DND-41 (cell line): ENCODE results near the gene TNFSF13B.

Source experiments
- EZH2 ChIP-seq: IDR thresholded peaks from 3 replicates; pipeline ENCODE4 v1.6.1; 2012; ENCODE audit warnings: borderline replicate concordance, low read depth, mild to moderate bottlenecking, moderate library complexity, low read length, inconsistent platforms; ENCODE audit not compliant: severe bottlenecking
- TF ChIP-seq, protein P1 (sequence below): IDR thresholded peaks from 2 replicates; pipeline ENCODE4 v1.5.1; 2012; ENCODE audit warnings: borderline replicate concordance, low read length, moderate library complexity, mild to moderate bottlenecking; ENCODE audit not compliant: poor library complexity, severe bottlenecking; ENCODE audit errors: extremely low read depth

DNA sequence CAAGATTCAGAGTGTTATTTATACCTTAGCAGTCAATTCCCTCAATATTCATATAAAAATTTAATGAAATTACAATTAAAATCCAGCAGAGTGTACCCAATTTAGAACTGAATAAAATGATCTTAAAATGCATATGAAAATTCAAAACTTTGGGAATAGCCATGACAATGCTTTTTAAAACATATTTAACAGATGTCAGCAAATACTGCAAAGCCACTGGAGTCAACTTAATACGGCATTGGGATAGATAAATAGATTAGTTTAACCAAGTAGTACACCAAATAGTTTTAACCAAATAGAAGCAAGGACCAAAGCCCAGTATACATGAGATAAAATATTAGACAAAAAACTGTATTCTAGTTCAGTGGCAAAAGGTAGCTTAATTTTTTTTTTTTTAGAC lies 79.8 kb downstream of the TNFSF13B start:
- TF ChIP-seq, protein P1, sequence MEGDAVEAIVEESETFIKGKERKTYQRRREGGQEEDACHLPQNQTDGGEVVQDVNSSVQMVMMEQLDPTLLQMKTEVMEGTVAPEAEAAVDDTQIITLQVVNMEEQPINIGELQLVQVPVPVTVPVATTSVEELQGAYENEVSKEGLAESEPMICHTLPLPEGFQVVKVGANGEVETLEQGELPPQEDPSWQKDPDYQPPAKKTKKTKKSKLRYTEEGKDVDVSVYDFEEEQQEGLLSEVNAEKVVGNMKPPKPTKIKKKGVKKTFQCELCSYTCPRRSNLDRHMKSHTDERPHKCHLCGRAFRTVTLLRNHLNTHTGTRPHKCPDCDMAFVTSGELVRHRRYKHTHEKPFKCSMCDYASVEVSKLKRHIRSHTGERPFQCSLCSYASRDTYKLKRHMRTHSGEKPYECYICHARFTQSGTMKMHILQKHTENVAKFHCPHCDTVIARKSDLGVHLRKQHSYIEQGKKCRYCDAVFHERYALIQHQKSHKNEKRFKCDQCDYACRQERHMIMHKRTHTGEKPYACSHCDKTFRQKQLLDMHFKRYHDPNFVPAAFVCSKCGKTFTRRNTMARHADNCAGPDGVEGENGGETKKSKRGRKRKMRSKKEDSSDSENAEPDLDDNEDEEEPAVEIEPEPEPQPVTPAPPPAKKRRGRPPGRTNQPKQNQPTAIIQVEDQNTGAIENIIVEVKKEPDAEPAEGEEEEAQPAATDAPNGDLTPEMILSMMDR = no peak
- TF ChIP-seq EZH2 = no peak
